K562 (cell line): ENCODE results near the gene FAM83F. TPM values are rescaled to one million over a fixed set of nuclear protein-coding genes. Genes with fewer than 3 reads are reported as not detected.

Experiments used
- CHAMP1 ChIP-seq: fragments of 450-650 bp; IDR thresholded peaks from 2 replicates; pipeline ENCODE4 v1.6.1; 2016; ENCODE audit warnings: mild to moderate bottlenecking
- ETS2 ChIP-seq: IDR thresholded peaks from 2 replicates; pipeline ENCODE4 v1.6.1; 2016; ENCODE audit warnings: borderline replicate concordance, missing genetic modification characterization, mild to moderate bottlenecking, moderate library complexity, missing compliant biosample characterization; ENCODE audit not compliant: poor library complexity, severe bottlenecking
- KAT7 ChIP-seq: sonication (generic); formaldehyde crosslinking; IDR thresholded peaks from 2 replicates; pipeline ENCODE4 v1.8.0; 2022; ENCODE audit warnings: missing genetic modification reagents, mild to moderate bottlenecking, borderline replicate concordance
- NR1H2 ChIP-seq: sonication (generic); formaldehyde crosslinking; IDR thresholded peaks from 2 replicates; pipeline ENCODE4 v1.4.0; 2020; ENCODE audit warnings: mild to moderate bottlenecking, missing genetic modification reagents
- RBBP5 ChIP-seq: fragments of 200-600 bp; sonication (generic); IDR thresholded peaks from 2 replicates; pipeline ENCODE4 v1.6.1; 2012; ENCODE audit warnings: borderline replicate concordance, mild to moderate bottlenecking, low read length, control low read depth, inconsistent platforms; ENCODE audit not compliant: insufficient read depth, poor library complexity, severe bottlenecking
- SETDB1 ChIP-seq: IDR thresholded peaks from one replicate; pipeline ENCODE4 v1.6.1; 2012; ENCODE audit warnings: low read length, control low read depth, inconsistent platforms
- USF2 ChIP-seq: sonication (generic); formaldehyde crosslinking; IDR thresholded peaks from 2 replicates; pipeline ENCODE4 v1.5.0; 2020; ENCODE audit warnings: missing genetic modification reagents
- ZBTB11 ChIP-seq, 3 experiments: fragments of 200-800 bp in 1 of 3; fragments of 250-450 bp in 1 of 3; fragments of 450-650 bp in 1 of 3; sonication (Bioruptor Pico) in 1 of 3; sonication (Bioruptor generic) in 1 of 3; formaldehyde crosslinking in 1 of 3; IDR thresholded peaks; 2 replicates each; pipeline versions ENCODE4 v1.6.1 to v1.8.0; 2016 to 2022; ENCODE audit warnings: mild to moderate bottlenecking in 2 of 3, missing genetic modification characterization in 2 of 3, missing compliant biosample characterization in 1 of 3, moderate library complexity in 1 of 3
- ZFP30 ChIP-seq: fragments of 250-450 bp; sonication (Bioruptor Pico); IDR thresholded peaks from 2 replicates; pipeline ENCODE4 v1.8.0; 2022; ENCODE audit warnings: moderate library complexity, mild to moderate bottlenecking, inconsistent platforms, borderline replicate concordance
- polyA plus RNA-seq, 8 experiments: library from polyadenylated mRNA; depleted of rRNA in 4 of 8; stranded (reverse) in 5 of 8; unstranded in 3 of 8; fragments of >200 nt; fragmentation: Nextera tagmentation in 2 of 8; fragmentation: Illumina TruSeq in 1 of 8; extraction: Ambion mirVana in 2 of 8; extraction: Trizol in 1 of 8; gene quantifications; 2 replicates each; pipeline versions ENCODE4 v1.2.1 to v1.2.3, GENCODE V29; 2011 to 2014; ENCODE audit warnings: inconsistent platforms in 1 of 8, missing spikeins in 1 of 8
- total RNA-seq, 7 experiments: library from RNA; depleted of rRNA in 6 of 7; stranded (reverse); fragments of >200 nt in 6 of 7; fragmentation: Illumina TruSeq in 2 of 7; extraction: Trizol in 2 of 7; gene quantifications; 2 replicates each; pipeline versions ENCODE4 v1.2.1 to v1.2.3, GENCODE V29; 2011 to 2021; ENCODE audit warnings: low replicate concordance in 1 of 7
- TF ChIP-seq, protein P1 (sequence below), 2 experiments: IDR thresholded peaks in 1 of 2; conservative IDR thresholded peaks in 1 of 2; 2 replicates each; pipeline ENCODE4 v1.6.1; 2016; ENCODE audit warnings: low read depth in 2 of 2, mild to moderate bottlenecking in 1 of 2, missing compliant biosample characterization in 1 of 2, missing genetic modification characterization in 1 of 2, moderate library complexity in 1 of 2
- TF ChIP-seq, protein P2 (sequence below): sonication (generic); formaldehyde crosslinking; IDR thresholded peaks from 2 replicates; pipeline ENCODE4 v1.9.0; 2022; ENCODE audit warnings: mild to moderate bottlenecking, missing genetic modification reagents
- TF ChIP-seq, protein P3 (sequence below), 2 experiments: IDR thresholded peaks; 2 replicates each; pipeline ENCODE4 v1.6.1; 2012; ENCODE audit warnings: improper control_type of control experiment in 2 of 2, low read depth in 2 of 2, low read length in 2 of 2, borderline replicate concordance in 1 of 2

The FAM83F gene
- total and polyA plus RNA-seq, 9 of the 15 experiments (the other 6 are each of a cell fraction or from before 2014, with no cell fraction given) = under 0.01 to 0.13 (median 0.04) TPM; not detected in 1

- TF ChIP-seq CHAMP1 = no peak
- 0 out of 2 replicates have a peak, but pooled peaks have one; percentile 7 for TF ChIP-seq USF2 (CRISPR knock-in tag)
- TF ChIP-seq ZFP30 = no peak
- no peak for TF ChIP-seq ETS2 (tag)
- TF ChIP-seq, protein P1, sequence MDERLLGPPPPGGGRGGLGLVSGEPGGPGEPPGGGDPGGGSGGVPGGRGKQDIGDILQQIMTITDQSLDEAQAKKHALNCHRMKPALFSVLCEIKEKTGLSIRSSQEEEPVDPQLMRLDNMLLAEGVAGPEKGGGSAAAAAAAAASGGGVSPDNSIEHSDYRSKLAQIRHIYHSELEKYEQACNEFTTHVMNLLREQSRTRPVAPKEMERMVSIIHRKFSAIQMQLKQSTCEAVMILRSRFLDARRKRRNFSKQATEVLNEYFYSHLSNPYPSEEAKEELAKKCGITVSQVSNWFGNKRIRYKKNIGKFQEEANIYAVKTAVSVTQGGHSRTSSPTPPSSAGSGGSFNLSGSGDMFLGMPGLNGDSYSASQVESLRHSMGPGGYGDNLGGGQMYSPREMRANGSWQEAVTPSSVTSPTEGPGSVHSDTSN (CRISPR knock-in tag; IDR thresholded peaks at IDR 0.05; ENCODE audit: low read depth) = no peak
- TF ChIP-seq, protein P1 (tag; conservative IDR thresholded peaks at IDR 0.05; ENCODE audit: low read depth) = no peak
- TF ChIP-seq RBBP5 = no peak
- no peak for TF ChIP-seq NR1H2 (CRISPR knock-in tag)
- TF ChIP-seq KAT7 (CRISPR knock-in tag) = 0 out of 2 replicates have a peak, but pooled peaks have one; percentile 36
- TF ChIP-seq, protein P2, sequence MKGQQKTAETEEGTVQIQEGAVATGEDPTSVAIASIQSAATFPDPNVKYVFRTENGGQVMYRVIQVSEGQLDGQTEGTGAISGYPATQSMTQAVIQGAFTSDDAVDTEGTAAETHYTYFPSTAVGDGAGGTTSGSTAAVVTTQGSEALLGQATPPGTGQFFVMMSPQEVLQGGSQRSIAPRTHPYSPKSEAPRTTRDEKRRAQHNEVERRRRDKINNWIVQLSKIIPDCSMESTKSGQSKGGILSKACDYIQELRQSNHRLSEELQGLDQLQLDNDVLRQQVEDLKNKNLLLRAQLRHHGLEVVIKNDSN (CRISPR knock-in tag) = no peak
- no peak for TF ChIP-seq SETDB1
- no peak for TF ChIP-seq ZBTB11 (CRISPR knock-in tag; IDR thresholded peaks at IDR 0.05)
- TF ChIP-seq, protein P3, sequence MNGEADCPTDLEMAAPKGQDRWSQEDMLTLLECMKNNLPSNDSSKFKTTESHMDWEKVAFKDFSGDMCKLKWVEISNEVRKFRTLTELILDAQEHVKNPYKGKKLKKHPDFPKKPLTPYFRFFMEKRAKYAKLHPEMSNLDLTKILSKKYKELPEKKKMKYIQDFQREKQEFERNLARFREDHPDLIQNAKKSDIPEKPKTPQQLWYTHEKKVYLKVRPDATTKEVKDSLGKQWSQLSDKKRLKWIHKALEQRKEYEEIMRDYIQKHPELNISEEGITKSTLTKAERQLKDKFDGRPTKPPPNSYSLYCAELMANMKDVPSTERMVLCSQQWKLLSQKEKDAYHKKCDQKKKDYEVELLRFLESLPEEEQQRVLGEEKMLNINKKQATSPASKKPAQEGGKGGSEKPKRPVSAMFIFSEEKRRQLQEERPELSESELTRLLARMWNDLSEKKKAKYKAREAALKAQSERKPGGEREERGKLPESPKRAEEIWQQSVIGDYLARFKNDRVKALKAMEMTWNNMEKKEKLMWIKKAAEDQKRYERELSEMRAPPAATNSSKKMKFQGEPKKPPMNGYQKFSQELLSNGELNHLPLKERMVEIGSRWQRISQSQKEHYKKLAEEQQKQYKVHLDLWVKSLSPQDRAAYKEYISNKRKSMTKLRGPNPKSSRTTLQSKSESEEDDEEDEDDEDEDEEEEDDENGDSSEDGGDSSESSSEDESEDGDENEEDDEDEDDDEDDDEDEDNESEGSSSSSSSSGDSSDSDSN (IDR thresholded peaks at IDR 0.05; ENCODE audit: borderline replicate concordance in 1 of 2, low read depth in 2 of 2, low read length in 2 of 2) = no peak
Observed at GRCh38 chr22:39984006-39984405, 10.7 kb upstream of the FAM83F start (continued).
